Kidney epithelial cell (primary cell): ENCODE data around the gene APOB. TPM values are rescaled to one million over a fixed set of nuclear protein-coding genes. Genes with fewer than 3 reads are reported as not detected.

Source experiments
- DNase-seq: peaks from one replicate; pipeline ENCODE4 v3.0.0-alpha.2; 2010; ENCODE audit warnings: low read depth
- H3K27me3 ChIP-seq: 2 replicates; pipeline ENCODE4 v1.6.0; 2011; ENCODE audit warnings: low read length; ENCODE audit not compliant: control insufficient read depth, insufficient read depth
- H3K36me3 ChIP-seq: 2 replicates; pipeline ENCODE4 v1.5.1; 2011; ENCODE audit warnings: low read length; ENCODE audit not compliant: control insufficient read depth, insufficient read depth
- H3K4me3 ChIP-seq: 2 replicates; pipeline ENCODE4 v1.5.1; 2011; ENCODE audit warnings: low read depth, mild to moderate bottlenecking, control low read depth, low read length
- total RNA-seq: library from RNA; depleted of rRNA; stranded (reverse); fragments of >200 nt; gene quantifications from 2 replicates; pipeline ENCODE4 v1.2.3, GENCODE V29; 2015
- TF ChIP-seq, protein P1 (sequence below): IDR thresholded peaks from 2 replicates; pipeline ENCODE4 v1.5.1; 2011; ENCODE audit warnings: mild to moderate bottlenecking, moderate library complexity, low read length, control low read depth, inconsistent platforms; ENCODE audit not compliant: insufficient read depth, poor library complexity, severe bottlenecking

Gene APOB
- total RNA-seq, 1 donor from 2014 or later, result not detected

DNA sequence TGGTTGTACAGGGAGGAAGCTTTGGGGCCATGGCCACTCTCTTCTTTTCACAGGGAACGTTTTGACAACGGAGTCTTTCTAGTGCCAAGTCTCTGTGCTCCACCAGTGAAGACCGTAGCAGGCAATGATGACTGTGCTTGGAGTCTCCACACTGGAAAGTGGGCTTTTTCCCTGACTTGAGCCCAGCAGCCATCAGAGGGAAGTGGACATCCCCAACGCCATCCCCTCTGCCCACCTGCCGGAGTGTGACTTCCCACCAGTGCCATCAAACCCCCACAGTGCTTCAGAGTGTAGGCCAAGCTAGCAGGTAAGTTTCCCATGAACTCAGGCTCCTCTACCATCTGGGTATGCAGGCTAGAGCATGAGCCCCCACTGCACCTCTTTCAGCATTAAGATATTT, 78.7 kb downstream of the APOB start:
- H3K27me3 ChIP-seq, result peaks cover 8% of the 10 kb centered on the region
- DNase-seq, result no peak
- TF ChIP-seq, protein P1, sequence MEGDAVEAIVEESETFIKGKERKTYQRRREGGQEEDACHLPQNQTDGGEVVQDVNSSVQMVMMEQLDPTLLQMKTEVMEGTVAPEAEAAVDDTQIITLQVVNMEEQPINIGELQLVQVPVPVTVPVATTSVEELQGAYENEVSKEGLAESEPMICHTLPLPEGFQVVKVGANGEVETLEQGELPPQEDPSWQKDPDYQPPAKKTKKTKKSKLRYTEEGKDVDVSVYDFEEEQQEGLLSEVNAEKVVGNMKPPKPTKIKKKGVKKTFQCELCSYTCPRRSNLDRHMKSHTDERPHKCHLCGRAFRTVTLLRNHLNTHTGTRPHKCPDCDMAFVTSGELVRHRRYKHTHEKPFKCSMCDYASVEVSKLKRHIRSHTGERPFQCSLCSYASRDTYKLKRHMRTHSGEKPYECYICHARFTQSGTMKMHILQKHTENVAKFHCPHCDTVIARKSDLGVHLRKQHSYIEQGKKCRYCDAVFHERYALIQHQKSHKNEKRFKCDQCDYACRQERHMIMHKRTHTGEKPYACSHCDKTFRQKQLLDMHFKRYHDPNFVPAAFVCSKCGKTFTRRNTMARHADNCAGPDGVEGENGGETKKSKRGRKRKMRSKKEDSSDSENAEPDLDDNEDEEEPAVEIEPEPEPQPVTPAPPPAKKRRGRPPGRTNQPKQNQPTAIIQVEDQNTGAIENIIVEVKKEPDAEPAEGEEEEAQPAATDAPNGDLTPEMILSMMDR, result no peak
- no peaks in the 10 kb centered on the region for H3K36me3 ChIP-seq
- no peak overlapping the region for H3K4me3 ChIP-seq

DNA sequence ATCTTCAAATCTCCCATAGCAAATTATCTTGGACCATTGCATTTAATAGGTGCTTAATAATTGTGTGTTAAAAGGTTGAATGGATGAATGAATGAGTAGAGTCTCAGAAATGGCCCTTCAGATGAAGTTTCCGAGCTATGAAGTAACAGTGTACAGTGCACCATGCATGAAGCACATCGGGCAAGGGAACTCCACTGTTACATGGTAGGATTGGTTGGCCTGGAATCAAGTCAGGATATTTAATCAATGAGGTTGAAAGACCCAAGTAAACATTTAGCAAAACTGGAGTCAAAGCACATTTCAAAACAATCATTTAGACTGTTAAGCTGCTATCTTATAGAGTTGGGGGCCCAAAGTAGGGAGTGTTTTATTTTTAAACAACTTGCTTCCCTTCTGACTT, 80.0 kb downstream of the APOB start:
- TF ChIP-seq, protein P1, result no peak
- peaks cover 11% of the 10 kb centered on the region for H3K27me3 ChIP-seq
- DNase-seq, result no peak
- H3K4me3 ChIP-seq, result no peak overlapping the region
- no peaks in the 10 kb centered on the region for H3K36me3 ChIP-seq

DNA sequence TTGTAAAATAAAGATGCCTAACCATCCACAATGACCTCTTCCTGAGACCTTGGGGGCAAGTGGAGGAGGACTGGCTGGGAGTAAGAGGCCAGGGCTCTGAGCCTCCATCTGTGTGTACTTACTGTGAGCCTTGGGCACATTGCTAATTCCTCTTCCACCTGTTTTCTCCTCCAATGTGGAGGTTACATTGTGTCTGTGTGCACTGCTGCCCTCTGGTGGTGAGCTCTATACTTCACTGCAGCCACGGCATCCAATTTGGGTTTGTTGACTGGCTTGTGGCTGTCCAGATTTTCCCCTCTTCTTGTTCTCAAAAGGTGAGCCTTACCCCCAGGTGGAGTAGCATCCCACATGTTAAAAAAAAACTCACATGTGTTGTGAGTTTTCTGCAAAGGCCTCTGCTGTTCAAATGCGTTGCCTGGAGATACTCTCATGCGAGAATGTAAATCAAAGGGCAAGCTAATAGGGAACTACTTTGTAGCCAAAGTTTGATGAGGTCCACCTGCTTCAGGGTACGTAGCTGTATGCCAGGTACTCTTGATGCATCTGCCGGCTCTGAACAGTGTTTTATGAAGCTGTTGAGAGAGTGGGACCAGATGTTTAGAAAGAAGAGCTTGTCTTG, 80.8 kb downstream of the APOB start:
- TF ChIP-seq, protein P1, result peak; percentile 90
- no peak for DNase-seq
- Histone ChIP-seq H3K36me3 (no peaks in the 10 kb centered on the region), H3K27me3 (peaks cover 15% of the 10 kb centered on the region), H3K4me3 (no peak overlapping the region)

DNA sequence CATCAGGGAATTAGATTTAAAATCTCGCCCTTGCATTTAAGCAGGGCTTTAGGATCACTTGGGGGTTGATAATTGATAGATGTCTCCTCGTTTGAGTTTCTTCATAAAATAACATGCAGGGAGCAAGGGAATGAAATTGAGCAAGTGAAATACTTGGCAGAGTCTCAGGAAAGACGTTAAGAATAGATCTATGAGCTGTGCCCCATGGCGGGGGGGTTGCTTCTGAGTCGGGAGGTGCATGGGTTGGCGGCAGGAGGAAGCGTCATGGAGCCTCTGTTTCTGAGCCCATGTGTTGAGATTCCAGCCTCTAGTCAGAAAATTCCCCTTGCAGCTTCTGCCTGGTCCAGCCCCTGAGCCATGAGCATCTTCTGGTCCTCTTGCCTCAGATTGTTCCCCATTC, 82.0 kb downstream of the APOB start:
- H3K36me3 ChIP-seq, result no peaks in the 10 kb centered on the region
- no peak overlapping the region for H3K4me3 ChIP-seq
- peaks cover 15% of the 10 kb centered on the region for H3K27me3 ChIP-seq
- TF ChIP-seq, protein P1, result no peak
- DNase-seq, result no peak

DNA sequence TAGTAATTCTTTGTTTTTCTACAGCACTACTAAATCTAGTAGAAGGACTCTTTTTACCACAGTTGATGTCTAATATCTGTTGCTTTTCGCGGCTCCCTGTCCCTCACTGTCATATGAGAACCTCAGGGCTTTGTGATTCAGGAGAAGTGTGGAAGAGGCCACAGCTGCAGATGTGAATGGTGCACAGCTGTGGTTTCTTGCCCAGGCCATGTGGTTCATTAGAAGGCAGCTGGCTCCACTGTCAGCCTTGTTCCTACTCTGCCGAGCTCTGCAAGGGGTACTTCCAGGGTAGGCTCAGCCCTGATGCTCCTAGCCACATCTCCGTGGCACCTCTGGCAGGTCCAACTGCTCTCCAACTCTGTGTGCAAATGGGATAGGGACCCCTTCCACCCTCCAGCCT, 83.9 kb downstream of the APOB start:
- H3K4me3 ChIP-seq, result no peak overlapping the region
- no peak for DNase-seq
- TF ChIP-seq, protein P1, result no peak
- no peaks in the 10 kb centered on the region for H3K36me3 ChIP-seq
- H3K27me3 ChIP-seq, result peaks cover 15% of the 10 kb centered on the region

DNA sequence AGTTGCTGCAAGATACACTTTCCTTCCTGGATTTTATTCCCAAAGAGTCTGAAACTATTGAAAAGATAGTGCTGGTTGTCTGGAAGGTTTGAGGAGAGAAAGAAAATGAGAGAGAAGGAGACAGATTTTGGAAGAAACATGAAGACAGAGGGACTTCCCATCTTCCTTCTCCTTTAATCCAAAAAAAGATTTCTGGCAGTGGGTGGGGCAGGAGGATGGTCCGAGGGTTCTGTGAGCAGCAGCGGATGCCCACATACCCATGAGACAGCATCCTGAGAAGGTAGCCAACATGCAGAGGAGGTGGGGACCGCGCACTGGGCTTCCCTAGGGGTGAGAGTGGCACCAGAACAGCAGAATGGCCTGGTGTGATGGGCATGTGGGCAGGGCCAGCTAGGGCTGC, 84.6 kb downstream of the APOB start:
- Histone ChIP-seq H3K27me3 (peaks cover 15% of the 10 kb centered on the region), H3K4me3 (no peak overlapping the region), H3K36me3 (no peaks in the 10 kb centered on the region)
- TF ChIP-seq, protein P1, result no peak
- no peak for DNase-seq
